CD14-positive monocyte (primary cell): ENCODE results near the gene ACHE. TPM values are rescaled to one million over a fixed set of nuclear protein-coding genes. Genes with fewer than 3 reads are reported as not detected.
A peak's percentile ranks its signal among the peaks of the same experiment; 100 is the strongest.

Experiments used
- DNase-seq, 3 donors: peaks; one replicate each; pipeline ENCODE4 v3.0.0-alpha.2; 2011 to 2022
- H2AFZ ChIP-seq: 2 replicates; pipeline ENCODE4 v1.6.0; 2012; ENCODE audit warnings: mild to moderate bottlenecking, low read depth, low read length, inconsistent platforms; ENCODE audit not compliant: insufficient read depth, poor library complexity, severe bottlenecking
- H3K27ac ChIP-seq, 2 donors: 1 replicate in 1 of 2; 2 replicates in 1 of 2; pipeline ENCODE4 v1.5.1; 2012 to 2013; ENCODE audit warnings: low read length in 2 of 2, control low read depth in 1 of 2, inconsistent platforms in 1 of 2, low read depth in 1 of 2, mild to moderate bottlenecking in 1 of 2
- H3K27me3 ChIP-seq, 2 donors: one replicate each; pipeline versions ENCODE4 v1.6.0 to v1.6.1; 2011 to 2013; ENCODE audit warnings: low read length in 2 of 2; ENCODE audit not compliant: control insufficient read depth in 2 of 2, insufficient read depth in 2 of 2
- H3K36me3 ChIP-seq, 2 donors: replicated peaks in 1 of 2; 1 replicate in 1 of 2; 2 replicates in 1 of 2; pipeline versions ENCODE4 v1.5.1 to v1.6.1; 2012 to 2013; ENCODE audit warnings: low read length in 2 of 2, control low read depth in 1 of 2, inconsistent platforms in 1 of 2, mild to moderate bottlenecking in 1 of 2; ENCODE audit not compliant: insufficient read depth in 2 of 2, control insufficient read depth in 1 of 2
- H3K4me1 ChIP-seq, 2 donors: 1 replicate in 1 of 2; 2 replicates in 1 of 2; pipeline versions ENCODE4 v1.5.1 to v1.6.1; 2012 to 2013; ENCODE audit warnings: low read length in 2 of 2, control low read depth in 1 of 2, inconsistent platforms in 1 of 2, mild to moderate bottlenecking in 1 of 2, moderate library complexity in 1 of 2; ENCODE audit not compliant: insufficient read depth in 2 of 2, control insufficient read depth in 1 of 2
- H3K4me2 ChIP-seq: replicated peaks from 2 replicates; pipeline ENCODE3; 2012; ENCODE audit warnings: low read length, moderate library complexity, mild to moderate bottlenecking; ENCODE audit not compliant: poor library complexity, severe bottlenecking; ENCODE audit errors: extremely low read depth
- H3K4me3 ChIP-seq, 3 experiments: fragments of 200-600 bp in 1 of 3; sonication (generic) in 1 of 3; replicated peaks in 1 of 3; 1 replicate in 2 of 3; 2 replicates in 1 of 3; pipeline ENCODE4 v1.5.1; 2011 to 2013; ENCODE audit warnings: low read length in 3 of 3, mild to moderate bottlenecking in 3 of 3, control low read depth in 2 of 3, low read depth in 2 of 3, inconsistent platforms in 1 of 3, moderate library complexity in 1 of 3
- H3K79me2 ChIP-seq: 2 replicates; pipeline ENCODE4 v1.6.0; 2012; ENCODE audit warnings: mild to moderate bottlenecking, control low read depth, inconsistent platforms, low read length, moderate library complexity; ENCODE audit not compliant: insufficient read depth
- H3K9ac ChIP-seq: 2 replicates; pipeline ENCODE4 v1.6.0; 2017; ENCODE audit warnings: low read length, mild to moderate bottlenecking; ENCODE audit not compliant: insufficient read depth, poor library complexity, severe bottlenecking
- H3K9me3 ChIP-seq, 2 donors: replicated peaks in 1 of 2; 1 replicate in 1 of 2; 2 replicates in 1 of 2; pipeline versions ENCODE4 v1.5.1 to v1.6.1; 2012 to 2013; ENCODE audit warnings: low read length in 2 of 2, control low read depth in 1 of 2; ENCODE audit not compliant: control insufficient read depth in 1 of 2, insufficient read depth in 1 of 2
- H4K20me1 ChIP-seq: 2 replicates; pipeline ENCODE4 v1.6.0; 2012; ENCODE audit warnings: mild to moderate bottlenecking, low read length, control low read depth, moderate library complexity; ENCODE audit not compliant: insufficient read depth
- H3K27ac Mint-ChIP-seq, 7 donors: one replicate each; pipeline ENCODE4 v1.8.0; 2020; ENCODE audit warnings: mild to moderate bottlenecking in 7 of 7, mixed read lengths in 7 of 7, moderate library complexity in 6 of 7, inconsistent platforms in 2 of 7
- H3K27me3 Mint-ChIP-seq, 3 donors: one replicate each; pipeline ENCODE4 v1.8.0; 2021 to 2022; ENCODE audit warnings: low read depth in 3 of 3, mild to moderate bottlenecking in 3 of 3, mixed read lengths in 3 of 3, moderate library complexity in 3 of 3, inconsistent platforms in 1 of 3
- H3K36me3 Mint-ChIP-seq, 2 donors: one replicate each; pipeline ENCODE4 v1.8.0; 2020; ENCODE audit warnings: mixed read lengths in 2 of 2, inconsistent platforms in 1 of 2, mild to moderate bottlenecking in 1 of 2
- H3K4me1 Mint-ChIP-seq: one replicate; pipeline ENCODE4 v1.8.0; 2020; ENCODE audit warnings: mild to moderate bottlenecking, mixed read lengths
- H3K4me3 Mint-ChIP-seq, 2 donors: one replicate each; pipeline ENCODE4 v1.8.0; 2020; ENCODE audit warnings: mild to moderate bottlenecking in 2 of 2, mixed read lengths in 2 of 2, moderate library complexity in 1 of 2
- H3K9me3 Mint-ChIP-seq, 7 donors: one replicate each; pipeline ENCODE4 v1.8.0; 2020 to 2022; ENCODE audit warnings: mixed read lengths in 7 of 7, mild to moderate bottlenecking in 6 of 7, moderate library complexity in 6 of 7, inconsistent platforms in 2 of 7
- CTCF ChIP-seq: fragments of 200-600 bp; IDR thresholded peaks from one replicate; pipeline ENCODE4 v1.8.0; 2022; ENCODE audit warnings: antibody characterized with exemption, mild to moderate bottlenecking
- WGBS: methylation state at CpG from one replicate; pipeline ENCODE4 v1.1.5; 2013; ENCODE audit warnings: missing lambda C conversion rate; ENCODE audit not compliant: insufficient coverage; 5-methylcytosine and 5-hydroxymethylcytosine counted together
- intact Hi-C, 2 donors: fragments of 100-400 bp; cut with micrococcal nuclease; formaldehyde crosslinking; loops; one replicate each; pipeline versions ENCODE4 v1.15.0 to v1.15.1; 2023
- polyA plus RNA-seq, 3 donors: library from polyadenylated mRNA; depleted of rRNA in 1 of 3; unstranded in 2 of 3; stranded (reverse) in 1 of 3; fragments of 300-500 nt in 2 of 3; fragments of >200 nt in 1 of 3; fragmentation: Illumina TruSeq in 2 of 3; gene quantifications; 1 replicate in 2 of 3; 2 replicates in 1 of 3; pipeline ENCODE4 v1.2.3, GENCODE V29; 2012 to 2021

The ACHE gene
- polyA plus RNA-seq, 3 donors: 0.19 TPM; not detected in 2

DNA sequence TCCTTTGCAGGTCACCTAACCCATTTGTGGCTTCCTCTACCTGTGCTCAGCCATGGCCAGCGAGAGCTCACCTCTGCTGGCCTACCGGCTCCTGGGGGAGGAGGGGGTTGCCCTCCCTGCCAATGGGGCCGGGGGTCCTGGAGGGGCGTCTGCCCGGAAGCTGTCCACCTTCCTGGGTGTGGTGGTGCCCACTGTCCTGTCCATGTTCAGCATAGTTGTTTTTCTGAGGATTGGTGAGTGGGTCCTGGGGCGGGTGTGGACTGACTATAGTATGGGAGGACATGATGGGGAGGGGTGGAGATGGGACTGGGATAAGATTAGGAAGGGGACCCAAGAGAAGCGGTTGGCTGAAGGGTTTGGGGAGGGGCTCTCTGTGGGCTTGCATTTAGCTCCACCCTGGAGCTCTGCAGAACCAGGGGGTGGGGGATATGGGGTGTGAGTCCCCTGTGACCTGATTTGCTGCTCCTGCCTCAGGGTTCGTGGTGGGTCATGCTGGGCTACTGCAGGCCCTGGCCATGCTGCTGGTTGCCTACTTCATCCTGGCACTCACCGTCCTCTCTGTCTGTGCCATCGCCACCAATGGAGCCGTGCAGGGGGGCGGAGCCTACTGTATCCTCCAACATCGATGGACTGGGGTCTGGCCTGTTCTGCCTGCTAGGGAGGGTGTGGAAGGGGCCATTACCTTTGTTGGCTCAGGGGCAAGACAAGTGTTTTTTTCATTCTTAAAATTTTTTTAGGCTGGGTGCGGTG, 41.4 kb downstream of the ACHE start:
- no peak for DNase-seq
- Histone ChIP-seq H3K9me3 (no peaks in the 10 kb centered on the region), H3K4me1 (peaks cover 25 to 41% of the 10 kb centered on the region in 2 donors), H3K4me2 (peak overlapping the region; percentile 89), H3K79me2 (peaks cover 74% of the 10 kb centered on the region), H3K27ac (no peak overlapping the region), H3K27me3 (peaks cover 0 to 2% of the 10 kb centered on the region in 2 donors), H3K4me3 (peak overlapping the region in 1 of 3 experiments; percentile 99), H3K9ac (no peak overlapping the region), H3K36me3 (peaks cover 38 to 49% of the 10 kb centered on the region in 2 donors), H2AFZ (no peak overlapping the region), H4K20me1 (peaks cover 72% of the 10 kb centered on the region)
- Mint-ChIP-seq H3K36me3 (peaks cover 33 to 55% of the 10 kb centered on the region in 2 donors), H3K4me1 (peaks cover 40% of the 10 kb centered on the region), H3K27ac (peak overlapping the region in 5 of 7 donors; percentile 46 to 94 (median 57)), H3K27me3 (no peaks in the 10 kb centered on the region), H3K9me3 (no peaks in the 10 kb centered on the region), H3K4me3 (peak overlapping the region in 1 of 2 donors; percentile 96)
- WGBS: 97% methylated on average over 9 of the region's 14 CpGs
- TF ChIP-seq CTCF: no peak
- intact Hi-C loops: loop anchor here (5.0 to 10.0 kb wide), 3 partner anchors 130 to 157 kb away; partner anchors contain the start of genes EPO (in 1 of the 2) and POP7 (in 1 of the 2)

- Mint-ChIP-seq H3K4me3 (peak within 1 kb of the TSS; percentile 94 to 96), H3K27me3 (peaks cover 0 to 3% (median 0%) of the 10 kb centered on the region in 3 donors), H3K4me1 (peaks cover 38% of the 10 kb centered on the region), H3K36me3 (peaks cover 21 to 35% of the 10 kb centered on the region in 2 donors), H3K9me3 (no peaks in the 10 kb centered on the region), H3K27ac (peak within 1 kb of the TSS; percentile 85 to 94 (median 92))
- peaks cover 21 to 31% of the 10 kb centered on the region in 2 donors for H3K36me3 ChIP-seq
- intact Hi-C loops: loop anchor here (2.0 to 10.0 kb wide), 4 partner anchors 53 to 155 kb away; partner anchors contain the start of genes EPO (in 1 of the 2) and POP7 (in 1 of the 2)
- peaks cover 51% of the 10 kb centered on the region for H4K20me1 ChIP-seq
- peaks cover 25 to 41% of the 10 kb centered on the region in 2 donors for H3K4me1 ChIP-seq
- H3K27me3 ChIP-seq: peaks cover 0 to 2% of the 10 kb centered on the region in 2 donors
- DNase-seq: peak; percentile 58 to 79 (median 64)
- peaks cover 53% of the 10 kb centered on the region for H3K79me2 ChIP-seq
- peak within 1 kb of the TSS; percentile 70 for H3K9ac ChIP-seq
- peak within 1 kb of the TSS; percentile 89 for H3K4me2 ChIP-seq
- no peaks in the 10 kb centered on the region for H3K9me3 ChIP-seq
- peak within 1 kb of the TSS; percentile 53 to 99 (median 69) for H3K4me3 ChIP-seq
- peak; percentile 96 for TF ChIP-seq CTCF
- WGBS: under 1% methylated on average over 57 of the region's 71 CpGs
- peak within 1 kb of the TSS; percentile 48 to 84 for H3K27ac ChIP-seq
- peak within 1 kb of the TSS; percentile 78 for H2AFZ ChIP-seq
Observed at GRCh38 chr7:100852048-100852872, 43.4 kb downstream of the ACHE start, which contains the start of gene SLC12A9. Gene SLC12A9, plus strand, starts transcription at chr7:100852713. Its CDS starts 1,485 bp downstream, at chr7:100854198.
